Measurements from ENCODE around the gene PACSIN2. TPM values are rescaled to one million over a fixed set of nuclear protein-coding genes. Genes with fewer than 3 reads are reported as not detected.

Gene PACSIN2
- total RNA-seq, 3 donors from 2014 or later: 43.8 to 82.7 (median 72.4) TPM

DNA sequence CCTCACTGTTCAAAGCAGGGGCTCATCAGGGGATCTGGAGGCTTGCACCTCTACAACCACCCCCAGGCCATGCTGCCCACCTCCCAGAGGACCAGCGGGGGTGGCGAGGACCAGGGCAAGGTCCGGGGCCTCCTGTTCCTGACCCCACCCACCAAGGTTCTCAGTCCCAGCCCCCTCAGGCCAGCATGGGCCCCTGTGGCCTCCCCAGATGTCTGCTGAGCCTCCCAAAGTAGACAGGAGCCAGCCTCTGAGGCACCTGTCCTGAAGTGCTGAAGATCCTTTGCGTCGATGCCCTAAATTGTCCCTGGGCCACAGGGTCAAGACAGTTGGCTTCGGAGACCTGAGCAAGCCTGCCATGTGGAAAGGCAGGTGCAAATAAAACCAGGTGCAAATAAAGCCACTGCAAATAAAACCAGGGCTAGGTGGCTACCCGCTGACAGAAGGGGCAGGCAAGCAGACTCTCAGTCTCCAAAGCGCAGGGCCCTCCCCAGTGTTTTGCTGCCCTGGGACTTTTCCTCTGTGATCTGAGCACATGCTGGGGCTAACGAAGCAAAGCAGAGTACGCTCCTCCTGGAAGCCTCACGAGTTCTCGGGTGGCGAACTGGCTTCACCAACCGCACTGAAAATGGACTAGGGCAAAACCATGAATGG is 135.5 kb downstream of the PACSIN2 start:
- intact Hi-C loops (cut with DNase I; ENCODE audit: low total_unique reads): loop anchor here (10.0 kb wide), 1 partner anchor 145 kb away; no protein-coding TSS in a partner anchor
- Histone ChIP-seq H3K4me1 (no peaks in the 10 kb centered on the region), H3K27ac (no peak overlapping the region), H3K27me3 (no peaks in the 10 kb centered on the region), H3K4me3 (no peak overlapping the region), H3K9me3 (no peaks in the 10 kb centered on the region), H3K36me3 (no peaks in the 10 kb centered on the region)
- DNase-seq (ENCODE audit: low spot score in 2 of 2): no peak
- TF ChIP-seq POLR2A (IDR thresholded peaks at IDR 0.05): no peak
- TF ChIP-seq, protein P1, sequence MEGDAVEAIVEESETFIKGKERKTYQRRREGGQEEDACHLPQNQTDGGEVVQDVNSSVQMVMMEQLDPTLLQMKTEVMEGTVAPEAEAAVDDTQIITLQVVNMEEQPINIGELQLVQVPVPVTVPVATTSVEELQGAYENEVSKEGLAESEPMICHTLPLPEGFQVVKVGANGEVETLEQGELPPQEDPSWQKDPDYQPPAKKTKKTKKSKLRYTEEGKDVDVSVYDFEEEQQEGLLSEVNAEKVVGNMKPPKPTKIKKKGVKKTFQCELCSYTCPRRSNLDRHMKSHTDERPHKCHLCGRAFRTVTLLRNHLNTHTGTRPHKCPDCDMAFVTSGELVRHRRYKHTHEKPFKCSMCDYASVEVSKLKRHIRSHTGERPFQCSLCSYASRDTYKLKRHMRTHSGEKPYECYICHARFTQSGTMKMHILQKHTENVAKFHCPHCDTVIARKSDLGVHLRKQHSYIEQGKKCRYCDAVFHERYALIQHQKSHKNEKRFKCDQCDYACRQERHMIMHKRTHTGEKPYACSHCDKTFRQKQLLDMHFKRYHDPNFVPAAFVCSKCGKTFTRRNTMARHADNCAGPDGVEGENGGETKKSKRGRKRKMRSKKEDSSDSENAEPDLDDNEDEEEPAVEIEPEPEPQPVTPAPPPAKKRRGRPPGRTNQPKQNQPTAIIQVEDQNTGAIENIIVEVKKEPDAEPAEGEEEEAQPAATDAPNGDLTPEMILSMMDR (IDR thresholded peaks at IDR 0.05): no peak

DNA sequence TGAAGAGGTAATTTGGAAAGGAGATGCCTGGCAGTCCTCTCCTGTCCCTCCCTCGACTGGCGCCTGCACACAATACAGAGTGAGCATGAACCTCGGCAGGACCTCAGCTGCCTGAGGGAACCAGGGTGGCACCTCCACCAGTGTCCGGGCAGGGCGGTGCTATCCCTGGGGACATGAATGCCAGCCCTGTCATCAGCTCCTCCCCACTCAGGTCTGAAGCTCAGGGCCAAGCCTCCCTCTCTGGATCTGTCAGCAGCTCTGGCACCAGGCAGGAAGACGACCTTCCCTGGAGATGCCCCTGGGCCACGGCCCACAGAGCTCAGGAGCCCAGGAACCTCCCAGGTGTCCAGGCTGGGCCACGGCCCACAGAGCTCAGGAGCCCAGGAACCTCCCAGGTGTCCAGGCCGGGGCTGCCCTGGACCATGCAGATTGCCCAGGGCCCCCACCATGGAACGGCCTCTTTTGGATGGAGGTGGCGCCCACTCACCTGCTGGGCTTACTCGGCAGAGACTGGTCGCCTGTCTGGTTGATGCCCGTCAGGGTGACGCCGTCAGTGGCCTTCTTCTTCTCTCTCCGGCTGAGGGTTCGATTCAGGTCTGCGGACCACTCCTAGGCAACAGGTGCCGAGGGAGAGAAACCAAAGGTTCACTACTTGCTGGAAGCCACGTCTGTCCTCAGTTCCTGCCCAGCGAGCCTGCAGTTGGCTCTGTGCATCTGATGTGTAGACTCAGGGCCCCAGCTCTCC is 136.2 kb downstream of the PACSIN2 start:
- Histone ChIP-seq H3K4me1 (no peaks in the 10 kb centered on the region), H3K4me3 (no peak overlapping the region), H3K27me3 (no peaks in the 10 kb centered on the region), H3K9me3 (no peaks in the 10 kb centered on the region), H3K27ac (no peak overlapping the region), H3K36me3 (no peaks in the 10 kb centered on the region)
- no peak for TF ChIP-seq POLR2A (IDR thresholded peaks at IDR 0.05)
- TF ChIP-seq, protein P1 (IDR thresholded peaks at IDR 0.05): no peak
- no peak for TF ChIP-seq POLR2AphosphoS5 (IDR thresholded peaks at IDR 0.05)
- no peak for DNase-seq (ENCODE audit: low spot score in 2 of 2)
- intact Hi-C loops (cut with DNase I; ENCODE audit: low total_unique reads): loop anchor here (10.0 kb wide), 1 partner anchor 146 kb away; no protein-coding TSS in a partner anchor

DNA sequence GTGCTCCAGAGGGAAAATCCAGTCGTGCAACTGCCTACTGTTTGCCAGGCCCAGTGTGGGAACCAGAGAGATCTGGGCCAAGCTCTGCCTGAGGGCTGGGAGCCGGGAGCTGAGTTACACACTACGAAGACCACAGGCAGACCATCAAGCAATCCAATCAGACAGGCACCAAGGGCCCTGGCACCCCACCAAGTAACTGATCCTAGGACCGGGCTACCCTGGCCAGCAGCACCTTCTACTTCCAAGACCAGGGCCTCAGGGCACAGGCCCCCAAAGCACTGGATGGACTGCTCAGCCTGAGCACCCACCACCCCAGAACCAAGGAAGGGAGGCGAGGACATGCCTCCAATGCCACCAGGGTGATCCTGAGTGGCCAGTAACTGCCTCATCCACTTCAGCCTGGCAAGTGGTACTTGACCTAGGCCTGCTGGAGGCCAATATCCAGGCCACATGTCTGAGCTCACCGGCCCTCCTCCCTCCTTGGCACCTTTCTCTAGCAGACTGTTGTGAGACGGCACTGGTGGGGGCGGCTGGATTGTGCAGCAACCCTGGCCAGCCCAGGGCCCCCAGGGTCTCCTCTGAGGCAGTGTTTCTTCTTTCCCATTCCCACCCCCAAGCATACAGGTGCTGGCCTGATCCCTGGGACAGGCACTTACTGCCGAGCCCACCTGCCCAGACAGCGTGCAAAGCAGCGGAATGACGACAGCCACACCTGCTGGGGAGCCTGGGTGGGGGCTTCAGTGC is 137.2 kb downstream of the PACSIN2 start:
- H3K36me3 ChIP-seq: no peaks in the 10 kb centered on the region
- no peaks in the 10 kb centered on the region for H3K4me1 ChIP-seq
- DNase-seq (ENCODE audit: low spot score in 2 of 2): no peak
- TF ChIP-seq, protein P1 (IDR thresholded peaks at IDR 0.05): no peak
- TF ChIP-seq POLR2AphosphoS5 (IDR thresholded peaks at IDR 0.05) (no peak), POLR2A (IDR thresholded peaks at IDR 0.05) (no peak)
- no peaks in the 10 kb centered on the region for H3K9me3 ChIP-seq
- peak overlapping the region; percentile 57 to 69 for H3K27ac ChIP-seq
- H3K4me3 ChIP-seq: no peak overlapping the region
- H3K27me3 ChIP-seq: no peaks in the 10 kb centered on the region
- intact Hi-C loops (cut with DNase I; ENCODE audit: low total_unique reads): loop anchor here (10.0 kb wide), 1 partner anchor 147 kb away; no protein-coding TSS in a partner anchor

DNA sequence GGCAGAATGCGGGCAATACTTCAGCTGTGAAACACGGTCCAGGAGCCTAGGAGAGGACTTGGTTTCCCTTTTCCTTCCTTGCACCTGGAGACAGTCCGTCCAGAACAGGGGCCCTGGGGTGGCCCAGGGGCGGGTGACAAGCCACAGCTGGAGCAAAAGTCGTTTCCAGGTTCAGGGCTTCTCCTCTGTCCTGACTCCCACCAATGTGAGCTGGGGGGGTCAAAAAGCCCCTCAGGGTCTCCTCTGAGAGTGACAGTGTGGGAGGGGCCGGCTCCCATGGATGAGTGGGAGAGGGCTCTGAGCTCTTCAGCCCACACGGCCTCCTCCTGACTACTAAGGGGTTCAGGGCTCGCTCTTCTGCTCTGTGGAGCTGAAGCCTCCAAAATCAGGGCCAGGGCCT is 137.8 kb downstream of the PACSIN2 start:
- intact Hi-C loops (cut with DNase I; ENCODE audit: low total_unique reads): loop anchor here (10.0 kb wide), 1 partner anchor 148 kb away; no protein-coding TSS in a partner anchor
- no peaks in the 10 kb centered on the region for H3K36me3 ChIP-seq
- no peaks in the 10 kb centered on the region for H3K4me1 ChIP-seq
- no peak for DNase-seq (ENCODE audit: low spot score in 2 of 2)
- peak overlapping the region; percentile 57 to 69 for H3K27ac ChIP-seq
- H3K4me3 ChIP-seq: no peak overlapping the region
- H3K27me3 ChIP-seq: no peaks in the 10 kb centered on the region
- no peaks in the 10 kb centered on the region for H3K9me3 ChIP-seq
- no peak for TF ChIP-seq POLR2A (IDR thresholded peaks at IDR 0.05)

DNA sequence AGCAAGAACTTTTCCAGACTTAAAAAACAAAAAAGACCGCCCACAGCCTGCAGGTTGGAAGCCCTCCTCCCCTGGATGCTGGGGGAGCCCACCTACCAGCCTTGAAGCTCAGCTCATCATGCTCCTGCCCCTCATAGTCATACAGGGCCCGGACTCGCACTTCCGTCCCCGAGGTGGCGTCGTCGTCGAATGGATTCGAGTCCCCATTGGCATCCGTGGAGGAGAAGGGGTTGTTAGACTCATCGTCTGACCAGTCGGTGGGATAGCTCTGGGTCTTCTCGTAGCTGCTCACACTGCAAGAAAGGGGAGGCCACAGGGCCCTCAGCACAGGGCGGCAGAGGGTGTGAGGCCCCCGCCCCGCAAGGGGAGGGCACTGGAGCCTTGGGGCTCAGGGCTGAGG is 138.9 kb downstream of the PACSIN2 start:
- Histone ChIP-seq H3K9me3 (no peaks in the 10 kb centered on the region), H3K4me3 (no peak overlapping the region), H3K27me3 (no peaks in the 10 kb centered on the region), H3K27ac (no peak overlapping the region), H3K36me3 (no peaks in the 10 kb centered on the region), H3K4me1 (no peaks in the 10 kb centered on the region)
- intact Hi-C loops (cut with DNase I; ENCODE audit: low total_unique reads): loop anchor here (10.0 kb wide), 1 partner anchor 149 kb away; no protein-coding TSS in a partner anchor
- TF ChIP-seq POLR2A (IDR thresholded peaks at IDR 0.05) (no peak), POLR2AphosphoS5 (IDR thresholded peaks at IDR 0.05) (no peak)
- TF ChIP-seq, protein P1 (IDR thresholded peaks at IDR 0.05): no peak
- no peak for DNase-seq (ENCODE audit: low spot score in 2 of 2)

Data from breast epithelium (tissue), 4 donors.